ENCODE data around the gene INPP5D. TPM values are rescaled to one million over a fixed set of nuclear protein-coding genes. Genes with fewer than 3 reads are reported as not detected.

Gene INPP5D
- total and polyA plus RNA-seq, 4 donors, result 2.9 to 18.8 (median 6.6) TPM

DNA sequence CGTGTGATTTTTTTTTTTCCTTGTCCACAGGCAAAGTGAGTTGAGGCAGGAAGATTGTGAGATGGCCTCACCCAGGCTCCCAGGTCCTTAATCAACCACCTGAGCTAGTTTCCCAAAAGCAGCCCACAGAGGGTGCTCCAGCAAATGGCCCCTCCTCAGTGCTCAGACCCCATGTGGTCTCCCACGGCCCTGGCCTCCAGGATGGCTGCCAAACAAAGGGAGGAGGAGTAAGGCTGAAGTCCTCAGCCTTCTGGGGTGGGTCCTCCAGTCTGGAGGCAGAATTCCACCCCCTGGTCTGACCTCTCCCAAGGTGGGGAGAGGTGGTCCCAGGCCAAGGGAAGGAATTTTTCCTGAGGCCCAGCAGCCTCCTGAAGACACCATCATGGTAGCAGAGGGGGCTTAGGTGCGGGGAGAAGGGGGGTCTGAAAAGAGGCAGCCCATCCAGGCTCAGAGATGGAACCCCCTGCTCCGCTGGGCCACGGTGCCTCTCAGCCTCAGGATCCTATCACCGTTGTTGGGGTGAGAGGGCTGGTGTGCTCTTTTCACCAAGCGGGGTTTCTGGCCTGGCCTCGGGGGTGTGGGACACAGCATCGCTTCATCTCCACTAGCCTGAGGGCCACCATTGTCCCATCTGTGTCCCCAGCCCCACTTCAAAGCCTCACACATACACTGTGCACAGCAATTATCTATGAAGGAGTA lies 49.4 kb upstream of the INPP5D start (continued):
- TF ChIP-seq, protein P1, sequence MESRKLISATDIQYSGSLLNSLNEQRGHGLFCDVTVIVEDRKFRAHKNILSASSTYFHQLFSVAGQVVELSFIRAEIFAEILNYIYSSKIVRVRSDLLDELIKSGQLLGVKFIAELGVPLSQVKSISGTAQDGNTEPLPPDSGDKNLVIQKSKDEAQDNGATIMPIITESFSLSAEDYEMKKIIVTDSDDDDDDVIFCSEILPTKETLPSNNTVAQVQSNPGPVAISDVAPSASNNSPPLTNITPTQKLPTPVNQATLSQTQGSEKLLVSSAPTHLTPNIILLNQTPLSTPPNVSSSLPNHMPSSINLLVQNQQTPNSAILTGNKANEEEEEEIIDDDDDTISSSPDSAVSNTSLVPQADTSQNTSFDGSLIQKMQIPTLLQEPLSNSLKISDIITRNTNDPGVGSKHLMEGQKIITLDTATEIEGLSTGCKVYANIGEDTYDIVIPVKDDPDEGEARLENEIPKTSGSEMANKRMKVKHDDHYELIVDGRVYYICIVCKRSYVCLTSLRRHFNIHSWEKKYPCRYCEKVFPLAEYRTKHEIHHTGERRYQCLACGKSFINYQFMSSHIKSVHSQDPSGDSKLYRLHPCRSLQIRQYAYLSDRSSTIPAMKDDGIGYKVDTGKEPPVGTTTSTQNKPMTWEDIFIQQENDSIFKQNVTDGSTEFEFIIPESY (IDR thresholded peaks at IDR 0.05), result no peak
- TF ChIP-seq TAF1 (conservative IDR thresholded peaks at IDR 0.05) (no peak), NR2F2 (IDR thresholded peaks at IDR 0.05) (no peak), RXRA (IDR thresholded peaks at IDR 0.05) (no peak), EGR1 (IDR thresholded peaks at IDR 0.05; ENCODE audit: low read depth in 2 of 2) (no peak)

DNA sequence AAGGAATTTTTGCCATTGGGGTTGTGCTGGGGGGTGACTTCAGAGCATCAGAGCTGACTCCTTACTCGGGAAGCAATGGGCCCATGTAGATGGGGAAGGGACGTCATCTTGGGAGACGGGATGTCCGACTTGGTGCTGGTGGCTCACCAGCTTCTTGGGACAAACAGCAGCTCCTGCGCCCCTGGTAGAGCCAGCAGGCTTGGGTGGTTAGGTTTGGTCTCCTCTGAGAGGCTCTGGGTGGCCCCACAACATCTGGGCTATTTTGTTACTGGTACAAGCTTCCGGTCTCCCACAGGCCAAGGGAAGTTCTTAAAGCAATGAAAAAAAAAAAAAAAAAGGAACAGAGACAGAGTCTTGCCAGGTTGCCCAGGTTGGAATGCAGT lies 48.9 kb upstream of the INPP5D start:
- Histone ChIP-seq H3K4me1 (ENCODE audit: control insufficient read depth in 4 of 4, insufficient read depth in 4 of 4, low read length in 3 of 4) (peaks cover 13 to 37% (median 21%) of the 10 kb centered on the region in 4 donors), H3K9me3 (ENCODE audit: control insufficient read depth in 4 of 4, low read length in 3 of 4) (no peaks in the 10 kb centered on the region), H3K27ac (ENCODE audit: low read depth in 1 of 2, low read length in 2 of 2) (no peak overlapping the region), H3K4me3 (ENCODE audit: low read depth in 1 of 3, low read length in 3 of 3) (peak overlapping the region; percentile 46 to 63 (median 54)), H3K27me3 (ENCODE audit: control insufficient read depth in 4 of 4, insufficient read depth in 4 of 4, low read length in 3 of 4) (no peaks in the 10 kb centered on the region), H3K36me3 (ENCODE audit: control insufficient read depth in 4 of 4, insufficient read depth in 3 of 4, low read depth in 1 of 4, low read length in 3 of 4) (peaks cover 0 to 2% (median 0%) of the 10 kb centered on the region in 4 donors), H3K9ac (ENCODE audit: low read depth in 1 of 2, low read length in 2 of 2) (no peak overlapping the region)
- WGBS, result 92% methylated on average over 6 of the region's 6 CpGs
- no peak for DNase-seq (ENCODE audit: low spot score)
- TF ChIP-seq, protein P1 (IDR thresholded peaks at IDR 0.05), result no peak
- TF ChIP-seq NR2F2 (IDR thresholded peaks at IDR 0.05) (no peak), FOXA2 (IDR thresholded peaks at IDR 0.05) (no peak)

DNA sequence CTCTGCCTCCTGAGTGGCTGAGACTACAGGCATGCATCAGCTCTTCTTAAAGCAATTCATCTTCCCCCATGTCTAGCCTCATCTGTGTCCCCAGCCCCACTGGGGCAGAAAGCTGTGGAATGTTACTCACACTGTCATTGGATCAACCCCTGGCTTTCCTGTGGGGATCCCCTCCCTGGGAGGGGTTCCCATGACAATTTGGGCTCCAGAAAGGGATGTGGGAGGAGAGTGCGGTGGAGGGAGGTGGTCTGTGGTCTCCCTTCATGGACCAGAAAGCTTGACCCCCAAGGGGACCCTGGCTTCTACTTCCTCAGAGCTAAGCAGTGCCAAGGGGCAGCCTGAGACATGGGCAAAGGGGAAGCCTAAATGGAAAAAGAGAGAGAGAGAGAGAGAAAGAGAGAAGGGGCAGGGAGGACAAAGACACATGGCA lies 48.4 kb upstream of the INPP5D start:
- TF ChIP-seq, protein P2, sequence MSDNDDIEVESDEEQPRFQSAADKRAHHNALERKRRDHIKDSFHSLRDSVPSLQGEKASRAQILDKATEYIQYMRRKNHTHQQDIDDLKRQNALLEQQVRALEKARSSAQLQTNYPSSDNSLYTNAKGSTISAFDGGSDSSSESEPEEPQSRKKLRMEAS (IDR thresholded peaks at IDR 0.05), result no peak
- no peak for TF ChIP-seq RAD21 (IDR thresholded peaks at IDR 0.05)
- TF ChIP-seq NR2F2 (IDR thresholded peaks at IDR 0.05), result no peak
- TF ChIP-seq, protein P1 (IDR thresholded peaks at IDR 0.05), result no peak
- TF ChIP-seq JUND (IDR thresholded peaks at IDR 0.05), result no peak
- TF ChIP-seq, protein P3, sequence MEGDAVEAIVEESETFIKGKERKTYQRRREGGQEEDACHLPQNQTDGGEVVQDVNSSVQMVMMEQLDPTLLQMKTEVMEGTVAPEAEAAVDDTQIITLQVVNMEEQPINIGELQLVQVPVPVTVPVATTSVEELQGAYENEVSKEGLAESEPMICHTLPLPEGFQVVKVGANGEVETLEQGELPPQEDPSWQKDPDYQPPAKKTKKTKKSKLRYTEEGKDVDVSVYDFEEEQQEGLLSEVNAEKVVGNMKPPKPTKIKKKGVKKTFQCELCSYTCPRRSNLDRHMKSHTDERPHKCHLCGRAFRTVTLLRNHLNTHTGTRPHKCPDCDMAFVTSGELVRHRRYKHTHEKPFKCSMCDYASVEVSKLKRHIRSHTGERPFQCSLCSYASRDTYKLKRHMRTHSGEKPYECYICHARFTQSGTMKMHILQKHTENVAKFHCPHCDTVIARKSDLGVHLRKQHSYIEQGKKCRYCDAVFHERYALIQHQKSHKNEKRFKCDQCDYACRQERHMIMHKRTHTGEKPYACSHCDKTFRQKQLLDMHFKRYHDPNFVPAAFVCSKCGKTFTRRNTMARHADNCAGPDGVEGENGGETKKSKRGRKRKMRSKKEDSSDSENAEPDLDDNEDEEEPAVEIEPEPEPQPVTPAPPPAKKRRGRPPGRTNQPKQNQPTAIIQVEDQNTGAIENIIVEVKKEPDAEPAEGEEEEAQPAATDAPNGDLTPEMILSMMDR (IDR thresholded peaks at IDR 0.05; ENCODE audit: low read depth, low read length, missing input control), result no peak
- TF ChIP-seq HNF4G (IDR thresholded peaks at IDR 0.05), result no peak
- 83% methylated on average over 1 of the region's 1 CpG for WGBS
- Histone ChIP-seq H3K27ac (ENCODE audit: low read depth in 1 of 2, low read length in 2 of 2) (peak overlapping the region; percentile 85 to 86), H3K9me3 (ENCODE audit: control insufficient read depth in 4 of 4, low read length in 3 of 4) (no peaks in the 10 kb centered on the region), H3K9ac (ENCODE audit: low read depth in 1 of 2, low read length in 2 of 2) (peak overlapping the region; percentile 52 to 77), H3K4me1 (ENCODE audit: control insufficient read depth in 4 of 4, insufficient read depth in 4 of 4, low read length in 3 of 4) (peaks cover 13 to 37% (median 21%) of the 10 kb centered on the region in 4 donors), H3K4me3 (ENCODE audit: low read depth in 1 of 3, low read length in 3 of 3) (peak overlapping the region; percentile 54 to 64 (median 63)), H3K36me3 (ENCODE audit: control insufficient read depth in 4 of 4, insufficient read depth in 3 of 4, low read depth in 1 of 4, low read length in 3 of 4) (peaks cover 0 to 1% (median 0%) of the 10 kb centered on the region in 4 donors), H3K27me3 (ENCODE audit: control insufficient read depth in 4 of 4, insufficient read depth in 4 of 4, low read length in 3 of 4) (no peaks in the 10 kb centered on the region)
- DNase-seq (ENCODE audit: low spot score), result peak; percentile 27

Data from liver (tissue), 9 donors.